Inferior parietal cortex (tissue), 1 donor: ENCODE results near the gene RGCC.

Source experiments
- DNase-seq: peaks from one replicate; pipeline ENCODE4 v3.0.0-alpha.2; 2016; ENCODE audit errors: extremely low spot score

RGCC gene

DNA sequence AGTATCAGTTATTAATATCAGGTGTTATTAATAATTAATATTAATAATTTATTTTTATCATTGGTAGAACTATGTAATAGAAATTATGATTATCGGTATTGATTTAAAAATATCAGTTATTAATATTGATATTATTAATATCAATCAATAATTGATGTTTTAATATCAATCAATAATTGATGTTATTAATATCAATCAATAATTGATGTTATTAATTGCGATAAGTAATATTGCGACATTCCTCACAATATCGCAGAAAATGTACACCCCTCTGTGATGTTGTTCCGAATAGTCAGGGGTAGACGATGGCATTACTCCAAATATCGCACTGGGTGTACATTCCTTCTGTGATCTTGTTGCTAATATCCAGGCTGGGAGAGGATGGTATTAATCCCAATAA lies 3.7 kb upstream of the RGCC start:
- DNase-seq, result no peak

DNA sequence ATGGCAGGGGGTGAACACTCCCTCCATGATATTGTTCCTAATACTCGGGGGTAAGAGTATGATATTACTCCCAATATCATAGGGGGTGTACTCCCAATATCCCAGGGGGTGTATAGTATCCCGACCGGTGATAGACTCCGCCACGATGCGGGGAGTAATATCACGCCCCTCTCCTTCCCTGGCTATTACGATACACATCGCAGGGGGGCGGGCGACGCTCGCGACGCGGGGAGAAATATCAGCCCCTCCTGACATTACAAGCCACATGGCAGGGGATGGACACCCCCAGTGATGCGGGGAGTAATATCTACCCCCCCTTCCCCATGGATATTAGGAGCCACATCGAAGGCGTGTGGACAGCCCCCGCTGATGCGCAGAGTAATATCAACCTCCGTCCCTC lies 3.2 kb upstream of the RGCC start:
- no peak for DNase-seq

DNA sequence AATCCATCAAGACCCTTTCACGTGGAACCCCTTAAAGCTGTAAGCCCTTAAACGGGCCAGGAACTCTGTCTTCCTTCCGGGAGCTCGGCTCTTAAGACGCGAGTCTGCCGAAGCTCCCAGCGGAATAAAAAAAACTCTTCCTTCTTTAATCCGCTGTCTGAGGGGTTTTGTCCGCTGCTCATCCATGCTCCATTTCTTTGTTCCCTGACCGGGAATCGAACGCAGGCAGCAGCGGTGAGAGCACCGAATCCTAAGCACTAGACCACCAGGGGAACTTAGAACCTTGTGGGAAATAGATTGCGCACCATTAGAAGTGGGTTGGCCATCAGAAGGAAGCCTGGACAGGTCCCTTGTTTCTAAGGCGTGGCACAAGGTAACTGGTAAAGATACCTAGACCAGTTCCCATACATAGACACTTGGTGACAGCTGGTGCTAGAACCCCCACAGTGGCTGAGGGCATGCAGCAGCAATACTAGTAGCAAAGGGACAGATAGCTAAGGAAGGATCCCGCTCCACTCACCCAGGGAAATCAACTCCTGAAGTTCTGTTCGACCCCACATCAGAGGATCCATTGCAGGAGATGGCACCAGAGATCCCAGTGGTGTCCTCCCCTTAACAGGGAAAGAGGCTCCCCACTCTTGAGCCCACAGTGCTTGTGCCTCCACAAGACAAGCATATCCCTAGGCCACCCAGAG lies 1.5 kb upstream of the RGCC start:
- peak; percentile 1 for DNase-seq

DNA sequence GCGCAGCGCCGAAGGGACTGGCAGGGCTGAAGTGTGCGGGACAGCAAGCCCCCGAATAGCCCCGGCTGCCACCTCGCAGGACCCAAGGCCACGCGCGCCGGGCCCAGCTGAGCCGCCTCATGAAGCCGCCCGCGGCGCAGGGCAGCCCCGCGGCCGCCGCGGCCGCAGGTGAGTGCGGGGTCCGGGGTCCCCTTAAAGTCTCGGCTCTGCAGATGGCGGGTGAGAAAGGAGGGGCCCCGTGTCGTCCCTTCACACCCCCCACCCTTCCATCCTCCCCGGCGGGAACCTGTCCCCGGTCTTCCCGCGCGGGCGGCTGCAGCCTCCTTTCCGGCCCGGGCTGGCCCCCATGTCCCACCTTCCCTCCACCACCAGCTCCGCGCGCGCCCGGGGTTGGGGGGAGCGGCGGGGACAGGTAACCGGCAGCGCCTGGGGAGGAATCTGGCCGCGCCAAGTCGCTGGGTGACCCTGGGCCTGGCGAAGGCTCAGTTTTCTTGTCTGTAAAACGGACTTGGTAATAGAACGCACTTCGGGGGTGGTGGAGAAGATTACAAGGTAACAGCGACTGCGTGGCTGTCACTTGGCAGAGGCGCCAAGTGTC lies 338 bp downstream of the RGCC start:
- no peak for DNase-seq

DNA sequence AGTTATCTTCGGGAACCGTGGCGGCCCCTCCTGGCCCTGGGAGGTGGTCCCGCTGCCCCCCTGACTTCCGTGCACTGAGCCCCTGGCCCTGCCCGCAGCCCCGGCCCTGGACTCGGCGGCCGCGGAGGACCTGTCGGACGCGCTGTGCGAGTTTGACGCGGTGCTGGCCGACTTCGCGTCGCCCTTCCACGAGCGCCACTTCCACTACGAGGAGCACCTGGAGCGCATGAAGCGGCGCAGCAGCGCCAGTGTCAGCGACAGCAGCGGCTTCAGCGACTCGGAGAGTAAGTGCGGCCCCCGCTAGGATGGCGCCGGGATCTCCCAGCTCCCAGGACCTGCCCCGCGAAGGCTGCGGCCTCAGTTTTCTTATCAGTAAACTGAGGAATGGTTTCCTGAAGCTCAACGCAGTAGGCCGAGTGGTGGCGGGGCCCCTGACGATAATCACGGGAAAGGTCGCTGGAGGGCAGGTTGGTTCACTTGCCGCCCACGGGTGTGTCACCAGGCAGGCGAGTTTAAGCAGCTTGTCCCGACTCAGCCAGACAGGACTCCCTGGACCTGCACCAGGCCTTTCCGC lies 924 bp downstream of the RGCC start:
- peak; percentile 15 for DNase-seq

DNA sequence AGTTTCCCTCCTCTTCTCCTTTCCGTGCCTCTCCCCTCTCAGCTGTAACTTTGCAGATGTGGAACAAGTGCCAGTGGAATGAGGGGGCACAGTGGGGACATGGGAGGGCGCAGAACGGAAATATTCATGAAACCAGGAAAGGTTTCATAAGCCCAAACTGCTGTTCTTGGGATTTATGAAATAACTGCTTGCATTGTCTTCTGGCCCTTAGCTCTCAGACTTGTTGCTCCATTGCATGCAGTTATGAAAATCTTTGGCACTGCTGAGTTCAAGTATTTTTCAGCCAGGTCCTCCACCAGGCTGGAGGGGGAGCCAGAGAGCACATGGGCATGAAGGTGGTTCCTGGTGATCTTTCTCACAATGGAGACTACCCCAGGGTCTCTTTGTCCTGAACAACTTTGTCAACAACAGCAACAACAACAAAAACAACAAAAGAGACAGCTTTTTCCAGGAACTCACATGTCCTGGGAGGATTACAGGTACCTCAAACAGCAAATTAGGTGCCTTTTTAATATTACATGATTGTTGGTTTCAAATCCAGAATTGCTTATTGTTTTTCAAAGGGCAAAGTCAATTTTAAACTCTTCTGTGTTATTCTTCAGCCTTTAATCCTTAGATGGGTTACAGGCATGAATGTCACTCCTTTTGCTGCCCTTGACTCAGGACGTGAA lies 1.5 kb downstream of the RGCC start:
- DNase-seq, result peak; percentile 48

DNA sequence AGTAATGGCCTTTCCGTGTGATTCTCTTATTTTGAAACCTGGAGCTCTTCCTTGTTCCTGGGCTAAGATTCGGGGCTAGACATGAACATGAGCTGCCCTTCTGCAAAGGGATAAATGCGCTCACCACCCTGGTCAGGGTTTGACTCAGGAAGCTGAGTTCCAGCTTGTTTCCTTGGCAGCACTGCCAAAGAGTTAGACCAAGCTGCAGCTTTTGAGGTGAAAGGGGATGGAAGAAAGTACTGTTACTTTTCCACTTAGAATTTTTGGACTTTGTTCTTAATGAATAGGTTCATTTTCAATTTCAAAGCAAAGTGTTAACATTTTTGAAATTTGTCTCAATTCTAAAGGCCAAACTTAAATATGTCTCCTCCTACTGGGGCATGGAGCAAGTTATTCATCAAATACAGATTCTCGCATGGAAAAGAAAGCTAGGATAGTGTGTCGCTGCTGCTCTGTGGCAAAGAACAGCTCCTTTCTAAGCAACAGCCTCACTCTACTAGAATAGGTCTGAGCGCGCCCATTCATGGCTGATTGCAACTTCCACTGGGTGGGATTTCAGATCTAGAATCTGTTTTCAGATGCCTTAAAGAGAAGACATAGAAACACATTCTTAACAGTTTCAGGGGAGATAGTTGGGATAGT lies 2.2 kb downstream of the RGCC start:
- peak; percentile 56 for DNase-seq

DNA sequence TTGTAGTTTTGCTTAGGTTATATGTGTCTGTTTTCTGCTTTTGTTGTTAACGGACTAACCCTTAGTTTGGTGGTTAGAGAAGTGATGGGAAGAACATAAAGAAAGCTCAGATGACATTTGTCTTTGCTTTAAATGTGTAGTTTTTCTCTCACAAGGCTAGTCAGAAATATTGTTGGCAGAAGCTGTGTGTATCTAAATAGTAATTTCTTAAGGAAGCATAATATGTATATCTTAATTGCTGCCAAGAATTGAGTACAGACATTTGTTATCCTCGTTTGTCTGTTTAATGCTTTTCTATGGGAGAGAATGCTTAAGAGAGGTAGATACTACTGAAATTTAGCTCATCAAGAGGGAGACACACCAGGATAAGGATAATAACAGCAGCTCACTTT lies 2.7 kb downstream of the RGCC start:
- no peak for DNase-seq

DNA sequence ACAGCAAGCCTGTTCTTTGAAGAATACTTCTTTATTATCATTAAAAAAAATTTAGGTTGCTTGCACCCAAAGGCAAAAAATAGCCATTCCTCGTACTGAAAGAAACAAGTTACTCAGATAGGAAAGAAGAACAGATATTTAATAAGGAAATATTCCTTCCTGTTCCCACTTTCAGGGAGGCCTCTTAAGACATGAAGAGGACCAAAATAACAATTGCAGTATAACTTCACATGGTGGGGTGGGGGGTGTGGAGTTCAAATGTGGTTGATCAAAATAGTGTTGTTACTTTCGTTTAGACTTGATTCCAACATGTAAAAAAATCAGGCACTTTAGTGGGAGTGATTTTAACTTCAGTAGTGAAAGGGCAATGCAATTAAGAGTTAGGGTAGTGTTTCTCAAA lies 3.6 kb downstream of the RGCC start:
- DNase-seq, result no peak

DNA sequence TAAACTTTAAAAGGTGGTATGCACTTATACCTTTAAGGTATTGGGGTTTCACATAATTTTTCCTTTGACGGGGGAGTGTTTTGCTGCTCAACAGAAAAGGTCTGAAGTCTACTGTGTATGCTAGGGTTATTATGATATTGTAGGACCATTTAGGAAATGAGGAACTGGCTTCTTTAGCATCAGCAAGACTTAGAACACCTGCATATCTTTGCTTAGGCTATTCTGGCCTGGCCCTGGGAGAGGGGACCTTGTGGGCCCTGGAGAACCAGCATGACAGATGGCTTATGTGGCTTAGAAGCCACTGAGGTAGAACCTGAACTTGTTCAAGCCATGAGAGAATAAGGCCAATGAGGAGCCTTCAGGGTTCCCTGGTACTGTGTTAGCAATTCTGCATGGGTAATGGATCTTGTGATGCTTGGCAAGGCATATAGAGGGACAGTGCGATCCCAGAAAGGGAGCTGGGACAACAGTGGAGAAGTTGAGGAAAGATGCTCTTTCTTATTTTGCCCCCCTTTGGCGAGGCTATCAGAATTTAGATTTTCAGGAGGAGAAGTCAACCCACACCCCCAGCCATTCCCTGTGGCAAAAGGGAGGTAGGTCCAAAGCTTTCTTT lies 4.3 kb downstream of the RGCC start:
- no peak for DNase-seq

DNA sequence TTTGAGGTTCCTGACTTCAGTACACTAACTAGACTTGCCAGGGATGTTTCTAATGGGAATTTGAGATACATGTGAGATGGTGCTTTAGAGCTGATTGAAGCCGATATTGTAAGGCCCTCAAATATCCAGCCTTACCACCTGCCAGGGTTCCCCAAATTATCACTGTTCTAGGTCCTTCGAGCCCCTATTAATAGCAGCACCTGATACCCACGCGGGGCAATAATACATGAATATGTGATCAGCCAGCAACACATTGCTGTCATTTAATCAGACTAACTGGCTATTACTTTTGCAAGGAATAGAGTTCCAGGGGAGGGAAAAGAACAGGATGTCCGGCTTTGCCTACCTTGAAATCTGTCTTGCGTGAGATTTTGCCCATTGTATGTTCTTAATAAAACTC lies 5.1 kb downstream of the RGCC start:
- no peak for DNase-seq

DNA sequence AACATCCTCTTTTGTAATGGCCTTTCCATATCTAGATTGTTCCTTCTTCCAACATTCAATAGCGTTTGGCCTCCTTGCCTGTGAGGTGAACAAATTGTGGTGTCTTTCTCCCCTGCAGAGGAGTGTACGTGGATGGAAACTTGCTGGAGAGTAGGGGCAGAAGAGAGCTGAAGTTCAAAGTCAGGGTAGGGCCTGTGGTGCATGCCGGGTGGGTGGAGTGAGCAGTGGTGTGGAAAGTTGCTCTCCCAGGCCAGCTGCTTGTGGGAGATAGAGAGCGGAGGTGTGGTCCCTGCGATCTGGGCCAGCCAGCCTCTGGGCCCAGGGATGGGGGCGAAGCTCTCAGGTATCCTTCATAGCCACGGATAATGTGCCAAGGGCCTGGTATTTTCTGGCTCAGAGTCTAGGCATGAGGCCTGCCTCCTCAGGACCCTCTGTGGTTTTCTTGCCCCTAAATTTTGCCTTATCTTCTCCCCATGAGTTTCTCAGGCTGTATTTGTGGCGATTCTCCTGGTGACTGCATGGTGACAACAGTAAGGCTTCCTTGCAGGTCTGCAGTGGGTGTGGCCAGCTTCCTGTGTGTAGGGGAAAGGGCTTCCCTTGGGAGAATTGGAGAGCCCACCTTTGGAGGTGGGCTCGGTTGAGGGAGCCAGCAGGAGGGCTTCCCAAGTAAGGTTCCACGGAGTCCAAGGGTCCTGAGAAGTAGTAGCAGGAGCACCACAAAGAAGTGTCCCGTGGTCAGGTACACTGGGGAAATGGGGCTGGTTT lies 6.7 kb downstream of the RGCC start:
- DNase-seq, result no peak

DNA sequence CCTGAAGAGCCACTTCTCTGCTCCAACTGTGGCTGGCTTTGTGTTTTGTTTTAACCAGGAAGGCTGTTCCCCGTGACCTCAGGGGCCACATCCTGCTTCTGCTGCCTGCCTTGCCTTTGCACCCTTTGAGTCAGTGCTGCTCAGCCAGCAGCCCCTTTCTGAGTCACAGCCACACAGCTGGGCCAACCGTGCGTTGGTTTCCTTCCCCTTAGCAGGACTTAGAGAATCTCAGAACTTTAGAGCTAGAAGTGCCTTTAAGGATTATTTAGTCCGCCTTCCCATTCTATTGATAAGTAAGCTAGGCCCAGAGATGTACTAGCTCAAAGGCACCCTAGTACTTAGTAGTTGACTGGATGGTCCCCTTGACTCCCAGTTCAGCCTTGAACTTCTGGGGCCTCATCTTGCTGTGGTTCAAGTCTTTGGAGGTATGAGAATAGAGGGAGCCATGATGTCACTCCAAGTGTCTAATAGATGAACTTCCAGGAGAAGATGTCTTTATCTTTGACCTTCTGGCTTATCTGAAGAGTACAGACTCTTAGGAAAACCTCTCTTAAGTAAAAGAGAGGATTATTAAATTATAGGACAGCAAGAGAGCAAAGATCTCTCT lies 8.0 kb downstream of the RGCC start:
- DNase-seq, result no peak

DNA sequence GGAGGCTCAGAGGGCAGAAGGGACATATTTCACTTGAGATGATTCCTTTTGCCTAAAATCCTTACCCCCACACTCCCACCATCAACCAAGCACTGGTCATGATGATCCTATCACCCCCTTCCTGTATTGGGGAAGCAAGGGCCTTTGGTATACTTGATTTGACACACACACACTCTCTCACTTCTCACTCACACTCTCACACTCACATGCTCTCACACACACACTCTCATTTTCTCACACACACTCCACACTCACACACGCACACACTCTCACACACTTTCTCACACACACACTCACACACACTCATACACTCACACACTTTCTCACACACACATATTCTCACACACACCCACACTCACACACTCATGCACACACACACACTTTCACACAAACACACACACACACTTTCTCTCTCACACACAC lies 8.6 kb downstream of the RGCC start:
- no peak for DNase-seq

DNA sequence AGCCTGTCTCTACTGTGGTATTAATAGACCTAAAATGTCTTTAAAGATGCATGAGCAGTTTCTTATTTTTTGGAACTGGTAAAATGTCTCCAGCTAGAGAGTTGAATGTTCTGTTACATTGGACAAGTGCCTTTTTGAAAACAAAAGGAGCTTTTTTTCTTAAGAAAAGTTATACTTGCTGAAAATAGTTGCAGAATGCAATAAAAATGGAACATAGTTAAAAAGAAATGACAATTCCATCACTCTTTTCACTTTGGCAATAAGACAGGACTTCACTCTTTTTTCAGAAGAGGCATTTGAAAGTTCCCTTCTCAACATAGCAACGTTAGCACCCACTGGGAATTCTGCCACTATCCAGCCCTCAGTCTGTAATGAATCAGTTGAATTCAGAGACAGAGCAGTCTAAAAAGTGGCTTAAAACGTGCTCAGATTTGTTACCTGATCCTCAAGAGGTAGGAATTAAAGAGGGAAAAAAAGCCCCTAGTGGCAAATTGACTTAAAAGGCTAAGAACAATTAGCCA lies 10.1 kb downstream of the RGCC start:
- peak; percentile 53 for DNase-seq

DNA sequence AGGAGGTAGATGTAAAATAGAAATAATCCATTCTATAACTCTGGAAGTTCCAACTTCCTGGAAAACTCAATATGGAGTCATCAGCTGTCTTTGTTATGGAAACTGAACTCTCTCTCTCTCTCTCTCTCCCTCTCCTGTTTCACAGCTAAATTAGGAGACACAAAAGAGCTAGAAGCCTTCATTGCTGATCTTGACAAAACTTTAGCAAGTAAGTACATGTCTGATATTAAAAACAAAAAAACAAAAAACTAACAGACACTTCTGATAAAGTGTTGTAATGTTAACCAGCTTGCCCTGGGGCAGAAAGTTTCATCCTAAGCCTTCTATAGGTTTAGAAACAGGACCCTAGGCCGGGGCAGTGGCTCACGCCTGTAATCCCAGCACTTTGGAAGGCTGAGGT lies 11.3 kb downstream of the RGCC start:
- no peak for DNase-seq

DNA sequence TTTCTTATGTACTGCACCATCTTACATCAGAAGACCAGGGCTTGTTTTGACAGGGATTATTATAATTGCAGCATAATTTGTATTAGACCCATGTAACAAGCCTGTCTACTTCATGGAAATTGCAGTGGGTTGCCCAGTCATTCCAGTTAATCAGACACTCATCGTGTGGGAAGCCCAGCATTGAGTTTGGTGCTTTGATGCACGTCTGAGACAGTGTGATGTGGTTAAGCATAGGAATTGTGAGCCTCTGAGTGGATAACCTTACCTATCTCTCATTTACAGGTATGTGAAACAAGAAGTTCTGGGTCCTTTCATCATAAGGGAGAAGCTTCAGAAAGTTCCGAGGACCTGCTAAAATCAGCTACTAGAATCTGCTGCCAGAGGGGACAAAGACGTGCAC lies 12.8 kb downstream of the RGCC start:
- no peak for DNase-seq

DNA sequence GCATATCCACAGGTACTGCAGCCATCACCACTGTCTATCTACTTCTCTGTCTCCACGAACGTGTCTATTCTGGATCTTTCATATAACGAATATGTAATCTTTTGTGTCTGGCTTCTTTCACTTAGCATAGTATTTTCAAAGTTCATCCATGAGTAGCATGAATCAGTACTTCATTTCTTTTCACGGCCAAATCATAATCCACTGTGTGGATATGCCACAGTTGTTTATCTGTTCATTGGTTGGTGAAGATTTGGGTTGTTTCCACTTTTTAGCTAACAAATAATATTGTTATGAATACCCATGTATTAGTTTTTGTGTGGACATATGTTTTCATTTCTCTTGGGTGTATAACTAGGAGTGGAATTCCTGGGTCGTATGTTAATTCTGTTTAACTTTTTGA lies 14.4 kb downstream of the RGCC start:
- no peak for DNase-seq

DNA sequence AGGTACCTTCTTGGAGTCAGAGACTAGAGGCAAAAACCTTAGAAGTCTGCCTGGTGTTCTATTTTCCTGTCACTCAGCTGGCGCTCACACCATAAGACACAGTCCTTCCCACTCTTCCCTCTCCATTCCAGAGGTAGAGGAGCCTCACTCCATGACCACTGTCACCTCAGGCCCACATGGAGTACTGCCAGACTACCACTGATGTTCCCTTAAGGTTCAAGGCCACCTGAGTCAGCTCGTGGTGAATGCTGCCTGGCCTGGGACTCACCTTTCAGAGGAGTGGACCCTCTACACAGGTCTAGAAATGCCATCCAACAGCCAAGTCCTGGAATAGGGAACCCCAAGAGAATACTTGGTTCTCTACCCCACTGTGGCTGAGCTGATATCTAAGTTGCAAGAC lies 29.9 kb downstream of the RGCC start:
- DNase-seq, result no peak

DNA sequence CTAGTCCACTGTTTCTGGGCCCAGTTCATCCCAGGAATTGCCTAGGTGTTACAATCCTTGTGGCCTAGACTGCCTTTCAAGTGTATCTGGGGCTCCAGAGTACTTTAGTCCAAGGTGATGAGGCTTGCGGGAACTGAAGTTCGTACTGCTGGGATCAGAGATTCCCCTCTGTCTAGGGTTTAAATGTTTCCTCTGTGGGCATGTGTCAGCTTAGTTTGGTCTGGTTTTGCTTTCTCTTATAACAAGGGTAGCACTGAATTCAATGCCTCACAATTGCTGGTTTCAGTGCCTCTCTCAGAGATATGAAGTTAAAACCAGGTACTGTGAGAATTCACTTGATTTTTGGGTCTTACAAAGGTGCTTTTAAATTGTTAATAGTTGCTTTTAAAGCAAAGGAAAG lies 30.8 kb downstream of the RGCC start:
- no peak for DNase-seq
